Gastroesophageal sphincter (tissue), 3 donors: ENCODE data around the gene C5orf58.

Source experiments
- EP300 ChIP-seq: sonication (generic); formaldehyde crosslinking; IDR thresholded peaks from one replicate; pipeline ENCODE4 v1.6.1; 2017; ENCODE audit warnings: antibody characterized with exemption, mild to moderate bottlenecking
- POLR2A ChIP-seq, 2 donors: fragments of 450-650 bp; IDR thresholded peaks; one replicate each; pipeline ENCODE4 v1.6.1; 2017; ENCODE audit warnings: antibody characterized with exemption in 2 of 2, mild to moderate bottlenecking in 2 of 2, moderate library complexity in 1 of 2
- POLR2AphosphoS5 ChIP-seq: sonication (generic); formaldehyde crosslinking; IDR thresholded peaks from one replicate; pipeline ENCODE4 v1.6.1; 2017; ENCODE audit warnings: antibody characterized with exemption
- TF ChIP-seq, protein P1 (sequence below), 4 experiments: fragments of 200-600 bp in 2 of 4; fragments of 450-650 bp in 2 of 4; sonication (generic) in 1 of 4; IDR thresholded peaks; one replicate each; pipeline ENCODE4 v1.5.1; 2017 to 2019; ENCODE audit warnings: antibody characterized with exemption in 4 of 4, mild to moderate bottlenecking in 2 of 4, moderate library complexity in 2 of 4

GRCh38 chr5:170211575-170212334, 21.0 kb upstream of the C5orf58 start:
- TF ChIP-seq, protein P1, sequence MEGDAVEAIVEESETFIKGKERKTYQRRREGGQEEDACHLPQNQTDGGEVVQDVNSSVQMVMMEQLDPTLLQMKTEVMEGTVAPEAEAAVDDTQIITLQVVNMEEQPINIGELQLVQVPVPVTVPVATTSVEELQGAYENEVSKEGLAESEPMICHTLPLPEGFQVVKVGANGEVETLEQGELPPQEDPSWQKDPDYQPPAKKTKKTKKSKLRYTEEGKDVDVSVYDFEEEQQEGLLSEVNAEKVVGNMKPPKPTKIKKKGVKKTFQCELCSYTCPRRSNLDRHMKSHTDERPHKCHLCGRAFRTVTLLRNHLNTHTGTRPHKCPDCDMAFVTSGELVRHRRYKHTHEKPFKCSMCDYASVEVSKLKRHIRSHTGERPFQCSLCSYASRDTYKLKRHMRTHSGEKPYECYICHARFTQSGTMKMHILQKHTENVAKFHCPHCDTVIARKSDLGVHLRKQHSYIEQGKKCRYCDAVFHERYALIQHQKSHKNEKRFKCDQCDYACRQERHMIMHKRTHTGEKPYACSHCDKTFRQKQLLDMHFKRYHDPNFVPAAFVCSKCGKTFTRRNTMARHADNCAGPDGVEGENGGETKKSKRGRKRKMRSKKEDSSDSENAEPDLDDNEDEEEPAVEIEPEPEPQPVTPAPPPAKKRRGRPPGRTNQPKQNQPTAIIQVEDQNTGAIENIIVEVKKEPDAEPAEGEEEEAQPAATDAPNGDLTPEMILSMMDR (IDR thresholded peaks at IDR 0.05): no peak
- no peak for TF ChIP-seq POLR2A (IDR thresholded peaks at IDR 0.05)
- TF ChIP-seq EP300: no peak
- TF ChIP-seq POLR2AphosphoS5: no peak
